ENCODE results near the gene KRTAP10-8. TPM values are rescaled to one million over a fixed set of nuclear protein-coding genes. Genes with fewer than 3 reads are reported as not detected.

The KRTAP10-8 gene
- total RNA-seq, 1 donor from 2014 or later, result not detected

DNA sequence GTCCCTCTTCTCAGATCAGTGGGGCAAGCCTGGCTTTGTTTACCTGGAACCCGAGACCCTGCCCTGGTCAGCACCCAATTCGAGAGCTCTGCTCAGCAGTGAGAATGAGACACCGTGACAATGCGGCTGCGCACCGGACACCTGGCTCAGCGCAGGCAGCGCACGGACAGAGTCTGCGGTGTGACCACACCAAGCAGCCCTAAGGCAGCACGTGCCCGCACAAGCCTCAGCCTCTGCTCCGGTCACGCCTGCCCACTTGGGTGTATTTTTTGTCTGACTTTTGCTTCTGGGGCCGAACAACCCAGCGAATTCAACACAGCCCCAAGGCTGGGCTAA, 4.7 kb downstream of the KRTAP10-8 start:
- peaks cover 7% of the 10 kb centered on the region for H3K36me3 Mint-ChIP-seq (ENCODE audit: low read depth, unreplicated experiment)
- peaks cover 7% of the 10 kb centered on the region for H3K4me1 Mint-ChIP-seq (ENCODE audit: unreplicated experiment)
- peaks cover 6% of the 10 kb centered on the region for H3K9me3 Mint-ChIP-seq (ENCODE audit: unreplicated experiment)
- TF ChIP-seq, protein P1, sequence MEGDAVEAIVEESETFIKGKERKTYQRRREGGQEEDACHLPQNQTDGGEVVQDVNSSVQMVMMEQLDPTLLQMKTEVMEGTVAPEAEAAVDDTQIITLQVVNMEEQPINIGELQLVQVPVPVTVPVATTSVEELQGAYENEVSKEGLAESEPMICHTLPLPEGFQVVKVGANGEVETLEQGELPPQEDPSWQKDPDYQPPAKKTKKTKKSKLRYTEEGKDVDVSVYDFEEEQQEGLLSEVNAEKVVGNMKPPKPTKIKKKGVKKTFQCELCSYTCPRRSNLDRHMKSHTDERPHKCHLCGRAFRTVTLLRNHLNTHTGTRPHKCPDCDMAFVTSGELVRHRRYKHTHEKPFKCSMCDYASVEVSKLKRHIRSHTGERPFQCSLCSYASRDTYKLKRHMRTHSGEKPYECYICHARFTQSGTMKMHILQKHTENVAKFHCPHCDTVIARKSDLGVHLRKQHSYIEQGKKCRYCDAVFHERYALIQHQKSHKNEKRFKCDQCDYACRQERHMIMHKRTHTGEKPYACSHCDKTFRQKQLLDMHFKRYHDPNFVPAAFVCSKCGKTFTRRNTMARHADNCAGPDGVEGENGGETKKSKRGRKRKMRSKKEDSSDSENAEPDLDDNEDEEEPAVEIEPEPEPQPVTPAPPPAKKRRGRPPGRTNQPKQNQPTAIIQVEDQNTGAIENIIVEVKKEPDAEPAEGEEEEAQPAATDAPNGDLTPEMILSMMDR (IDR thresholded peaks at IDR 0.05; ENCODE audit: unreplicated experiment), result no peak
- peaks cover 4% of the 10 kb centered on the region for H3K27me3 Mint-ChIP-seq (ENCODE audit: unreplicated experiment)
- H3K4me3 Mint-ChIP-seq (ENCODE audit: unreplicated experiment), result no peak overlapping the region
- H3K27ac Mint-ChIP-seq (ENCODE audit: unreplicated experiment), result no peak overlapping the region
- no peak for DNase-seq (ENCODE audit: low spot score)

- no peak for DNase-seq (ENCODE audit: low spot score)
- TF ChIP-seq, protein P1 (IDR thresholded peaks at IDR 0.05; ENCODE audit: unreplicated experiment), result no peak
- H3K4me1 Mint-ChIP-seq (ENCODE audit: unreplicated experiment), result peaks cover 7% of the 10 kb centered on the region
- no peak overlapping the region for H3K27ac Mint-ChIP-seq (ENCODE audit: unreplicated experiment)
- peaks cover 4% of the 10 kb centered on the region for H3K9me3 Mint-ChIP-seq (ENCODE audit: unreplicated experiment)
- H3K36me3 Mint-ChIP-seq (ENCODE audit: low read depth, unreplicated experiment), result peaks cover 4% of the 10 kb centered on the region
- H3K27me3 Mint-ChIP-seq (ENCODE audit: unreplicated experiment), result peaks cover 4% of the 10 kb centered on the region
- no peak overlapping the region for H3K4me3 Mint-ChIP-seq (ENCODE audit: unreplicated experiment)
Observed at GRCh38 chr21:44617071-44617501, 5.2 kb downstream of the KRTAP10-8 start.

GRCh38 chr21:44618504-44618903, 6.6 kb downstream of the KRTAP10-8 start:
- Mint-ChIP-seq H3K9me3 (ENCODE audit: unreplicated experiment) (no peaks in the 10 kb centered on the region), H3K4me1 (ENCODE audit: unreplicated experiment) (peaks cover 7% of the 10 kb centered on the region), H3K4me3 (ENCODE audit: unreplicated experiment) (no peak overlapping the region), H3K27me3 (ENCODE audit: unreplicated experiment) (peaks cover 2% of the 10 kb centered on the region), H3K27ac (ENCODE audit: unreplicated experiment) (no peak overlapping the region), H3K36me3 (ENCODE audit: low read depth, unreplicated experiment) (no peaks in the 10 kb centered on the region)
- no peak for DNase-seq (ENCODE audit: low spot score)
- TF ChIP-seq, protein P1 (IDR thresholded peaks at IDR 0.05; ENCODE audit: unreplicated experiment), result no peak

- no peak for DNase-seq (ENCODE audit: low spot score)
- Mint-ChIP-seq H3K4me1 (ENCODE audit: unreplicated experiment) (peaks cover 7% of the 10 kb centered on the region), H3K27ac (ENCODE audit: unreplicated experiment) (no peak overlapping the region), H3K9me3 (ENCODE audit: unreplicated experiment) (no peaks in the 10 kb centered on the region), H3K27me3 (ENCODE audit: unreplicated experiment) (peaks cover 2% of the 10 kb centered on the region), H3K4me3 (ENCODE audit: unreplicated experiment) (no peak overlapping the region), H3K36me3 (ENCODE audit: low read depth, unreplicated experiment) (no peaks in the 10 kb centered on the region)
- TF ChIP-seq, protein P1 (IDR thresholded peaks at IDR 0.05; ENCODE audit: unreplicated experiment), result no peak
Observed at GRCh38 chr21:44618909-44619308, 7.0 kb downstream of the KRTAP10-8 start.

GRCh38 chr21:44619886-44620285, 8.0 kb downstream of the KRTAP10-8 start:
- no peaks in the 10 kb centered on the region for H3K9me3 Mint-ChIP-seq (ENCODE audit: unreplicated experiment)
- TF ChIP-seq, protein P1 (IDR thresholded peaks at IDR 0.05; ENCODE audit: unreplicated experiment), result no peak
- H3K4me1 Mint-ChIP-seq (ENCODE audit: unreplicated experiment), result peaks cover 7% of the 10 kb centered on the region
- no peak for DNase-seq (ENCODE audit: low spot score)
- H3K27me3 Mint-ChIP-seq (ENCODE audit: unreplicated experiment), result peaks cover 2% of the 10 kb centered on the region
- H3K4me3 Mint-ChIP-seq (ENCODE audit: unreplicated experiment), result no peak overlapping the region
- peaks cover 6% of the 10 kb centered on the region for H3K36me3 Mint-ChIP-seq (ENCODE audit: low read depth, unreplicated experiment)
- H3K27ac Mint-ChIP-seq (ENCODE audit: unreplicated experiment), result no peak overlapping the region
